GM12865 (cell line): Measurements from ENCODE around the gene CELF2.

ENCODE experiments used
- DNase-seq: peaks from one replicate; pipeline ENCODE4 v3.0.0; 2010; ENCODE audit warnings: low read depth
- H3K4me3 ChIP-seq: 2 replicates; pipeline ENCODE4 v1.5.1; 2011; ENCODE audit warnings: mild to moderate bottlenecking, low read depth, low read length, control low read depth
- CTCF ChIP-seq: IDR thresholded peaks from 2 replicates; pipeline ENCODE4 v1.5.1; 2011; ENCODE audit warnings: low read length, control low read depth, low read depth, inconsistent platforms; ENCODE audit not compliant: insufficient read depth; ENCODE audit errors: missing control alignments

CELF2 gene

GRCh38 chr10:11260170-11260569, 242.5 kb downstream of the CELF2 start:
- no peak for DNase-seq
- H3K4me3 ChIP-seq: no peak overlapping the region
- no peak for TF ChIP-seq CTCF

DNA sequence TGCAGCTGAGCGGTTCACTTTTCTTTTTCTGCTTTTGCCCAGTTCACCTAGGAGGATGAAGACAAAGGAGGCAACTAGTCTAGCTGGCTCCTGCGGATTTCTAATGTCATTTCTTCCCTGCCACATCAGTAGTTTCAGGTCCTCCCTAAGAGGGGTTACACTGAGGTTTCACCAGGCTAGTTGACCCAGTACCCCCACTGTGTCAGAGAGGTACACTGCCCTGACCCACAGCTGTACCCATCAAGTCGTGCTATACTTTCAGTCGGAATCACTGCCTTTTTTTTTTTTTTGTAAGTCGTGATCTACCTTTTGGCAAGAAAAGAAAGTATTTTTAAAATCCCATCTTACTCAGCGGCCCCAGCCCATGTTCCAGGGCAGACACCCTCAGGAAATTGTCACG, 243.5 kb downstream of the CELF2 start:
- DNase-seq: no peak
- H3K4me3 ChIP-seq: no peak overlapping the region
- TF ChIP-seq CTCF: no peak

- no peak for TF ChIP-seq CTCF
- no peak for DNase-seq
- H3K4me3 ChIP-seq: no peak overlapping the region
Measured at GRCh38 chr10:11261687-11262493, 244.2 kb downstream of the CELF2 start.

DNA sequence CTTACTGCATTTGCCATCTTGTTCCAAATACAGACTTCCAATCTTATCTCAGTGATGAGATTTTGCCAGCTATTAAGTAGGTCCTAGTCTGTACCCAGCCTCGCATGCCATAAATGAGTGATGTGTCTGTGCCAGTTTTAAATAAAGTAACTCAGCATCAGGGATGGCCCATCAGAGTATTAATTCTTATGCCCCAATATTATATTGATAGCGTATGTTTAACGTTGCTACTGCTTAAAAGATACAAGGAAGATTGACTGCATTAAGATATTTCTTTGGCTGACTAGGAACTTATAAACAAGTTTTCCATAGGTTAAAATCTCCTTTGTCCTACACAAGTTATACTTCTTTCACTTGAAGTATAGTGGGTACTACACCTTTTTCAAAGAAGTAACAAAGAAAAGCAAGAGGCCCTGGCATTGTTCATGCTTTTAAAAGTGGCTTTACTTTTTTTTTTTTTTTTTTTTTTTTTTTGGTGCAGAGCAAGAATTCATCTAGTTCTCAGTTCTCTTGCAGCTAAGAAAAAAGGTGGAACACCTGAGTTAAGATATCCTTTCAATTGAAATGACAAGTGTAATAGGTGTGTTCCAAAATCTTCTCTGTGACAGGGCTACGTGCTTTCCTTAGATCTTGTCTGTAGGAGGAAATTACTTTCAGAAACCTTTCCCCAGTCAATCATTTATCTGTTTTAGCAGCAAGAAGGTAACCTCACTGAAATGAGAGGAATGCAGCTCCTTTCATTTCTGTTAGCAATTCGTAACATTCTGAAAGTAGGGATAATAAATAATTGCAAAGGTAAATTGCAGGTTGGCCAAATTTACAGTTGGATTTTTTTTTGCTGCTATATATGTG, 245.0 kb downstream of the CELF2 start:
- no peak for TF ChIP-seq CTCF
- no peak for DNase-seq
- no peak overlapping the region for H3K4me3 ChIP-seq

GRCh38 chr10:11263767-11264166, 246.1 kb downstream of the CELF2 start:
- TF ChIP-seq CTCF: no peak
- DNase-seq: no peak
- no peak overlapping the region for H3K4me3 ChIP-seq

GRCh38 chr10:11264296-11265048, 246.8 kb downstream of the CELF2 start:
- H3K4me3 ChIP-seq: no peak overlapping the region
- TF ChIP-seq CTCF: no peak
- no peak for DNase-seq
